Measurements from ENCODE around the gene TIAL1. TPM values are rescaled to one million over a fixed set of nuclear protein-coding genes. Genes with fewer than 3 reads are reported as not detected.

The TIAL1 gene
- total and polyA plus RNA-seq, 2 of the 4 experiments (the other 2 are of a cell fraction) = 28.0 to 83.5 TPM

DNA sequence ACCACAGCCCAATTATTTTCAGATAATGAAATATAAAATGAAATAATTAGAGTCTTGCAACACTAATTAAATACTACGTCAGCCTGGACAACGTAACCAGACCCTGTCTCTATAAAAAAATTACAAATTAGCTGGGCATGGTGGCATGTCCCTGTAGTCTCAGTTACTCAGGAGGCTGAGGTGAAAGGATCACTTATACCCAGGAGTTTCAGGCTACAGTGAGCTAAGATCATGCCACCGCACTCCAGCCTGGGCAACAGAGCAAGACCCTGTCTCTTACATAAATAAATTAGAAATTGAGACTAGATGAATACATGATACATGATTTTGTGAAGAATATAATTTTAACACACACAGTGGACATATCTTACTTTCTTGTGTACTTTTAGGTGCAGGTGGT lies 18.4 kb downstream of the TIAL1 start:
- Histone ChIP-seq H2AK5ac (ENCODE audit: low read depth, low read length) (no peak overlapping the region), H2AFZ (replicated peaks; ENCODE audit: low read length, poor library complexity) (no peak overlapping the region), H3K9ac (ENCODE audit: low read depth, low read length) (no peak overlapping the region), H3K4me1 (ENCODE audit: control insufficient read depth, insufficient read depth, low read length) (no peaks in the 10 kb centered on the region), H3K4me3 (ENCODE audit: insufficient read depth, low read depth, low read length) (no peak overlapping the region), H3K27ac (ENCODE audit: insufficient read depth, low read length) (no peak overlapping the region), H3K9me1 (ENCODE audit: insufficient read depth, low read length) (no peaks in the 10 kb centered on the region), H4K8ac (ENCODE audit: low read depth in 2 of 2, low read length in 2 of 2) (no peak overlapping the region), H3K79me1 (ENCODE audit: low read depth in 1 of 2, low read length in 2 of 2) (peaks cover 11 to 12% of the 10 kb centered on the region in 2 experiments), H4K5ac (ENCODE audit: low read depth, low read length) (no peak overlapping the region), H3K36me3 (ENCODE audit: control insufficient read depth, insufficient read depth, low read length) (peaks cover 33% of the 10 kb centered on the region), H2BK20ac (ENCODE audit: low read depth, low read length) (no peak overlapping the region), H2BK15ac (ENCODE audit: low read depth, low read length) (no peak overlapping the region), H3K23ac (ENCODE audit: low read depth, low read length) (no peak overlapping the region), H3K9me3 (ENCODE audit: control insufficient read depth, insufficient read depth, low read length) (no peaks in the 10 kb centered on the region), H3K4ac (ENCODE audit: low read depth, low read length) (no peak overlapping the region), H3K56ac (ENCODE audit: extremely low read depth, insufficient read depth, low read length) (no peak overlapping the region), H2BK5ac (ENCODE audit: low read depth, low read length, poor library complexity, severe bottlenecking) (no peak overlapping the region), H2BK120ac (ENCODE audit: low read depth, low read length) (no peak overlapping the region), H3K14ac (replicated peaks; ENCODE audit: low read depth, low read length) (no peak overlapping the region), H3K4me2 (ENCODE audit: low read depth, low read length) (no peak overlapping the region), H2AK9ac (replicated peaks; ENCODE audit: low read depth, low read length, poor library complexity) (no peak overlapping the region), H4K20me1 (ENCODE audit: insufficient read depth, low read length) (peaks cover 11% of the 10 kb centered on the region; the same call in 1 of the 2 replicates), H3K27me3 (ENCODE audit: control insufficient read depth, insufficient read depth, low read length) (no peaks in the 10 kb centered on the region), H4K91ac (ENCODE audit: insufficient read depth, low read depth, low read length) (no peak overlapping the region), H3K18ac (ENCODE audit: low read depth, low read length) (no peak overlapping the region)
- ChIA-PET CTCF (no interaction called here), POLR2A (ENCODE audit: unreplicated experiment) (no interaction called here)
- no peak for ATAC-seq (ENCODE audit: low read depth)
- no CpG with 5 or more reads among the region's 3 CpGs for WGBS, 2 experiments (ENCODE audit: extremely low coverage in 2 of 2, insufficient read length in 1 of 2)
- dilution Hi-C loops (cut with HindIII; ENCODE audit: low sequenced_read_pairs, unreplicated experiment) = no loop called here
- no TSS peak for BruUV-seq (replicated peaks)
- in situ Hi-C loops (cut with MboI; ENCODE audit: low sequenced_read_pairs) = no loop called here
- DNase-seq = no peak
- no peak for TF ChIP-seq RFX5 (IDR thresholded peaks at IDR 0.05; ENCODE audit: low read depth, low read length)
- no peak for TF ChIP-seq CEBPB (IDR thresholded peaks at IDR 0.05; ENCODE audit: low read depth, low read length)
- no peak for TF ChIP-seq CHD1 (IDR thresholded peaks at IDR 0.05; ENCODE audit: low read depth, low read length)
- TF ChIP-seq MAZ (IDR thresholded peaks at IDR 0.05; ENCODE audit: borderline replicate concordance, low read depth, low read length) = no peak
- TF ChIP-seq, protein P1, sequence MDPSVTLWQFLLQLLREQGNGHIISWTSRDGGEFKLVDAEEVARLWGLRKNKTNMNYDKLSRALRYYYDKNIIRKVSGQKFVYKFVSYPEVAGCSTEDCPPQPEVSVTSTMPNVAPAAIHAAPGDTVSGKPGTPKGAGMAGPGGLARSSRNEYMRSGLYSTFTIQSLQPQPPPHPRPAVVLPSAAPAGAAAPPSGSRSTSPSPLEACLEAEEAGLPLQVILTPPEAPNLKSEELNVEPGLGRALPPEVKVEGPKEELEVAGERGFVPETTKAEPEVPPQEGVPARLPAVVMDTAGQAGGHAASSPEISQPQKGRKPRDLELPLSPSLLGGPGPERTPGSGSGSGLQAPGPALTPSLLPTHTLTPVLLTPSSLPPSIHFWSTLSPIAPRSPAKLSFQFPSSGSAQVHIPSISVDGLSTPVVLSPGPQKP (IDR thresholded peaks at IDR 0.05; ENCODE audit: borderline replicate concordance, low read depth, low read length) = no peak
- TF ChIP-seq POLR2A (IDR thresholded peaks at IDR 0.05; ENCODE audit: low read depth, low read length) = no peak
- TF ChIP-seq, protein P2, sequence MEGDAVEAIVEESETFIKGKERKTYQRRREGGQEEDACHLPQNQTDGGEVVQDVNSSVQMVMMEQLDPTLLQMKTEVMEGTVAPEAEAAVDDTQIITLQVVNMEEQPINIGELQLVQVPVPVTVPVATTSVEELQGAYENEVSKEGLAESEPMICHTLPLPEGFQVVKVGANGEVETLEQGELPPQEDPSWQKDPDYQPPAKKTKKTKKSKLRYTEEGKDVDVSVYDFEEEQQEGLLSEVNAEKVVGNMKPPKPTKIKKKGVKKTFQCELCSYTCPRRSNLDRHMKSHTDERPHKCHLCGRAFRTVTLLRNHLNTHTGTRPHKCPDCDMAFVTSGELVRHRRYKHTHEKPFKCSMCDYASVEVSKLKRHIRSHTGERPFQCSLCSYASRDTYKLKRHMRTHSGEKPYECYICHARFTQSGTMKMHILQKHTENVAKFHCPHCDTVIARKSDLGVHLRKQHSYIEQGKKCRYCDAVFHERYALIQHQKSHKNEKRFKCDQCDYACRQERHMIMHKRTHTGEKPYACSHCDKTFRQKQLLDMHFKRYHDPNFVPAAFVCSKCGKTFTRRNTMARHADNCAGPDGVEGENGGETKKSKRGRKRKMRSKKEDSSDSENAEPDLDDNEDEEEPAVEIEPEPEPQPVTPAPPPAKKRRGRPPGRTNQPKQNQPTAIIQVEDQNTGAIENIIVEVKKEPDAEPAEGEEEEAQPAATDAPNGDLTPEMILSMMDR (conservative IDR thresholded peaks at IDR 0.05; ENCODE audit: low read depth, low read length) = no peak
- TF ChIP-seq, protein P3, sequence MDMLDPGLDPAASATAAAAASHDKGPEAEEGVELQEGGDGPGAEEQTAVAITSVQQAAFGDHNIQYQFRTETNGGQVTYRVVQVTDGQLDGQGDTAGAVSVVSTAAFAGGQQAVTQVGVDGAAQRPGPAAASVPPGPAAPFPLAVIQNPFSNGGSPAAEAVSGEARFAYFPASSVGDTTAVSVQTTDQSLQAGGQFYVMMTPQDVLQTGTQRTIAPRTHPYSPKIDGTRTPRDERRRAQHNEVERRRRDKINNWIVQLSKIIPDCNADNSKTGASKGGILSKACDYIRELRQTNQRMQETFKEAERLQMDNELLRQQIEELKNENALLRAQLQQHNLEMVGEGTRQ (IDR thresholded peaks at IDR 0.05; ENCODE audit: low read depth, low read length) = no peak
- no peak for TF ChIP-seq RCOR1 (IDR thresholded peaks at IDR 0.05; ENCODE audit: insufficient replicate concordance, low read length)
- TF ChIP-seq MAFK (IDR thresholded peaks at IDR 0.05; ENCODE audit: low read depth, low read length) = no peak
- no peak for TF ChIP-seq SMC3 (IDR thresholded peaks at IDR 0.05; ENCODE audit: low read depth, low read length)
- TF ChIP-seq NFE2L2 (IDR thresholded peaks at IDR 0.05; ENCODE audit: low read depth, low read length) = no peak
- TF ChIP-seq MXI1 (IDR thresholded peaks at IDR 0.05; ENCODE audit: borderline replicate concordance, low read depth, low read length) = no peak
- intact Hi-C loops (cut with micrococcal nuclease) = loop anchor here (5.0 kb wide), 1 partner anchor 521 kb away; no protein-coding TSS in a partner anchor

All from IMR-90 (cell line).